Neutrophil (primary cell): ENCODE data around the gene FYN.

ENCODE experiments used
- H3K27ac ChIP-seq: fragments of 200-600 bp; sonication (generic); 2 replicates; pipeline ENCODE4 v1.5.1; 2016; ENCODE audit warnings: mild to moderate bottlenecking, moderate library complexity
- H3K27me3 ChIP-seq: fragments of 200-600 bp; sonication (generic); 2 replicates; pipeline ENCODE4 v1.6.0; 2016; ENCODE audit warnings: mild to moderate bottlenecking
- H3K36me3 ChIP-seq: fragments of 200-600 bp; sonication (generic); 2 replicates; pipeline ENCODE4 v1.5.1; 2017
- H3K4me1 ChIP-seq, 2 experiments: fragments of 200-600 bp in 1 of 2; sonication (generic) in 1 of 2; 1 replicate in 1 of 2; 2 replicates in 1 of 2; pipeline versions ENCODE4 v1.5.1 to v1.6.1; 2013 to 2016; ENCODE audit warnings: low read depth in 1 of 2, low read length in 1 of 2, mild to moderate bottlenecking in 1 of 2, moderate library complexity in 1 of 2; ENCODE audit not compliant: control insufficient read depth in 1 of 2, insufficient read depth in 1 of 2
- H3K4me3 ChIP-seq, 2 experiments: fragments of 200-600 bp in 1 of 2; sonication (generic) in 1 of 2; 1 replicate in 1 of 2; 2 replicates in 1 of 2; pipeline ENCODE4 v1.5.1; 2013 to 2016; ENCODE audit warnings: low read depth in 1 of 2, low read length in 1 of 2, mild to moderate bottlenecking in 1 of 2, moderate library complexity in 1 of 2
- H3K9me3 ChIP-seq: fragments of 200-600 bp; sonication (generic); 2 replicates; pipeline ENCODE4 v1.5.1; 2016
- CTCF ChIP-seq: fragments of 200-600 bp; sonication (generic); IDR thresholded peaks from 2 replicates; pipeline ENCODE4 v1.5.1; 2016; ENCODE audit warnings: antibody characterized with exemption

Gene FYN

DNA sequence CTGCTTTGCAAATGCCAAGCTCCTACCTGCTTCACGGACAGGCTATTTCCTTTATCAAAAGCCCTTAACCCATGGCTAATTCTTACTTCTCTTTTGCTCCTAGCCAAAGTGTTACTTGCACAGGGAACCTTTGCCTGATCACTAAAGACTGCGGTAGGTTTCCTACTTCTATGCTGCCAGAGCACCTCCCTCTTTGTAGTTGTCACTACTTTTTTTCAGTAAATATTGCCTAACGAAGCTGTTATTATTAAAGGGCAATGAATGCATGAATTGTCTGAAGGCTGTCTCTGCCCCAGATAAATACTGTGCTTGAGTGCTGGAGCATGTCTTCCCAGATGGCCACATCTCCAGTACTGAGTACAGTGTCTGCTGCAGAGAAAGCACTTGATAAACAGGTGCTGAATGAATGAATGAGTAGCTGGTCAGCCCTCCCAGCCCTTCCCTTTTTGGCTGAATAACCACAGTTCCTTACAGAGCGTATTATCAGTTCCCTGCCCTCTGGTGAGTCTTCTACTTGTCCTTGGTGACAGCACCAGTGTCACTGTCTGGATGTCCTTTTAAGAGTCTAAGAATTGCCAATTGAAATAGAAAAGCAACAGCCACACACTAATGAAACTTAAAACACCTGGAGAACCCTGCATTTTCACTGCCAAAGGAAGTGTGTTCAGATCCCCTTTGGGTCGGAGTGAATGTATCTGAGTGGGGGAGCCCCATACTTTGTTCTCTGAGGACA is 194.0 kb downstream of the FYN start:
- no peaks in the 10 kb centered on the region for H3K36me3 ChIP-seq
- no peak overlapping the region for H3K27ac ChIP-seq
- no peak overlapping the region for H3K4me3 ChIP-seq
- no peak for TF ChIP-seq CTCF
- H3K9me3 ChIP-seq = no peaks in the 10 kb centered on the region
- H3K4me1 ChIP-seq = no peaks in the 10 kb centered on the region
- H3K27me3 ChIP-seq = no peaks in the 10 kb centered on the region

- H3K27ac ChIP-seq = no peak overlapping the region
- H3K27me3 ChIP-seq = no peaks in the 10 kb centered on the region
- no peaks in the 10 kb centered on the region for H3K9me3 ChIP-seq
- H3K4me3 ChIP-seq = no peak overlapping the region
- no peaks in the 10 kb centered on the region for H3K4me1 ChIP-seq
- H3K36me3 ChIP-seq = no peaks in the 10 kb centered on the region
- TF ChIP-seq CTCF = no peak
Measured at GRCh38 chr6:111677249-111677990, 195.8 kb downstream of the FYN start.

DNA sequence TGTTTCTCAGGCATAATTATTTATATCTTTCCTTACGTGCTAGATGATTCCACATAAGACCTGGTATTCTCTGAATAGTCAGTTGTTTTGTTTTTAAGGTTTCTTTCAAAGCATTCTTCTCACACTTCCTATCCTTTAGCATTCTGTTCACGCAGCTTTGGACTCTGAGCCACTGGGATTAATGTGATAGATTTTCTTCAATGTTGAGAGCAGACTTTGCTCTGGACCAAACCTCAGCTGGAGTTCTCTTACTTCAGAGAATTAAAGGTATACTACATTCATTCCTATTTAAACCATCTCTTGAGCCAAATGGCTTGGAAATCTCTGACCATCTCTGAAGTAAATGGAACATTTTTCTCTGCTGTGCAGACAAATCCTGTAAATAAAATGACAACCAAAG is 196.9 kb downstream of the FYN start:
- no peaks in the 10 kb centered on the region for H3K36me3 ChIP-seq
- TF ChIP-seq CTCF = no peak
- no peaks in the 10 kb centered on the region for H3K9me3 ChIP-seq
- no peaks in the 10 kb centered on the region for H3K27me3 ChIP-seq
- no peaks in the 10 kb centered on the region for H3K4me1 ChIP-seq
- H3K27ac ChIP-seq = no peak overlapping the region
- no peak overlapping the region for H3K4me3 ChIP-seq

GRCh38 chr6:111674883-111675282 is 198.4 kb downstream of the FYN start:
- Histone ChIP-seq H3K4me3 (no peak overlapping the region), H3K27me3 (no peaks in the 10 kb centered on the region), H3K27ac (no peak overlapping the region), H3K4me1 (no peaks in the 10 kb centered on the region), H3K36me3 (no peaks in the 10 kb centered on the region), H3K9me3 (no peaks in the 10 kb centered on the region)
- TF ChIP-seq CTCF = no peak

GRCh38 chr6:111674413-111674812 is 198.8 kb downstream of the FYN start:
- Histone ChIP-seq H3K27me3 (no peaks in the 10 kb centered on the region), H3K4me3 (no peak overlapping the region), H3K4me1 (no peaks in the 10 kb centered on the region), H3K9me3 (no peaks in the 10 kb centered on the region), H3K36me3 (no peaks in the 10 kb centered on the region), H3K27ac (no peak overlapping the region)
- no peak for TF ChIP-seq CTCF
